Endothelial cell (in vitro differentiated cells): Measurements from ENCODE around the gene UFL1. TPM values are rescaled to one million over a fixed set of nuclear protein-coding genes. Genes with fewer than 3 reads are reported as not detected.

Source experiments
- DNase-seq: peaks from one replicate; pipeline ENCODE4 v3.0.0; 2021; ENCODE audit warnings: low spot score
- H3K27ac Mint-ChIP-seq: one replicate; pipeline ENCODE4 v1.8.0; 2021; ENCODE audit warnings: mixed read lengths, inconsistent platforms; ENCODE audit not compliant: unreplicated experiment
- H3K27me3 Mint-ChIP-seq: one replicate; pipeline ENCODE4 v1.8.0; 2021; ENCODE audit warnings: mild to moderate bottlenecking, moderate library complexity, mixed read lengths, inconsistent platforms; ENCODE audit not compliant: unreplicated experiment
- H3K36me3 Mint-ChIP-seq: one replicate; pipeline ENCODE4 v1.8.0; 2021; ENCODE audit warnings: mild to moderate bottlenecking, low read depth, mixed read lengths, inconsistent platforms; ENCODE audit not compliant: unreplicated experiment
- H3K4me1 Mint-ChIP-seq: one replicate; pipeline ENCODE4 v1.8.0; 2021; ENCODE audit warnings: mild to moderate bottlenecking, mixed read lengths, inconsistent platforms; ENCODE audit not compliant: unreplicated experiment
- H3K4me3 Mint-ChIP-seq: one replicate; pipeline ENCODE4 v1.8.0; 2021; ENCODE audit warnings: mild to moderate bottlenecking, mixed read lengths, inconsistent platforms; ENCODE audit not compliant: unreplicated experiment
- H3K9me3 Mint-ChIP-seq: one replicate; pipeline ENCODE4 v1.8.0; 2021; ENCODE audit warnings: mixed read lengths, inconsistent platforms; ENCODE audit not compliant: unreplicated experiment
- total RNA-seq: library from RNA; stranded (reverse); fragmentation: NEBNext Ultra II Directional; extraction: Animal tissue kit (Norgen Biotek cat#: 25700); gene quantifications from one replicate; pipeline ENCODE4 v1.2.1, GENCODE V29; 2021; ENCODE audit not compliant: unreplicated experiment
- TF ChIP-seq, protein P1 (sequence below): fragments of 200-600 bp; sonication (generic); IDR thresholded peaks from one replicate; pipeline ENCODE4 v1.5.0; 2021; ENCODE audit warnings: antibody characterized with exemption; ENCODE audit not compliant: unreplicated experiment

The UFL1 gene
- total RNA-seq, 1 donor from 2014 or later: 14.4 TPM

DNA sequence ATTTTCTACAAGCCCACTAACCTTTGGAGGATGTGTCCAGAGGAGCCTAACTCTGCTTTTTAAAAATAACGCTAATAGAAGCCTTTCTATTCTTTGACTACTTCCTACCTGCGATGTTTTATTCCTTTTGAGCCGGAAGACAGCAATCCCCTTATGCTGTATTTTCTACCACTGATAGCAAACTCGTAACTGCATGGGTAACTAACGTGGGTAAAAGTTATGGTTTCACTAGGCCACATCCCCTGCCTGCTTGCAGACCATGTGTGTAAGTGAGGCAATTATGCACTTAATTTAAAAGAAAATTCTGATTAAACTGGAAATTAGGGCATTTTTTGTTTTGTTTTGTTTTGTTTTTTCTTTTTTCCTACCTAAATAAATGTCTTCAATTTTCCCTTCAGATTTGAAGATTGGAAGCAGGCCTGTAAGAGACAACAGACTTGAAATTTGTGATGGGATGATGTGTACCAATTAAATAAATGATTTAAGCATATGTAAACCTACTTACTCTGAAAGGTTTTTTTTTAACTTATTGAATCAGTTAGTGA lies 931 bp downstream of the UFL1 start:
- Mint-ChIP-seq H3K27me3 (peaks cover 5% of the 10 kb centered on the region), H3K36me3 (peaks cover 8% of the 10 kb centered on the region), H3K27ac (peak overlapping the region; percentile 99), H3K4me3 (peak overlapping the region; percentile 99), H3K9me3 (no peaks in the 10 kb centered on the region), H3K4me1 (peaks cover 16% of the 10 kb centered on the region)
- TF ChIP-seq, protein P1, sequence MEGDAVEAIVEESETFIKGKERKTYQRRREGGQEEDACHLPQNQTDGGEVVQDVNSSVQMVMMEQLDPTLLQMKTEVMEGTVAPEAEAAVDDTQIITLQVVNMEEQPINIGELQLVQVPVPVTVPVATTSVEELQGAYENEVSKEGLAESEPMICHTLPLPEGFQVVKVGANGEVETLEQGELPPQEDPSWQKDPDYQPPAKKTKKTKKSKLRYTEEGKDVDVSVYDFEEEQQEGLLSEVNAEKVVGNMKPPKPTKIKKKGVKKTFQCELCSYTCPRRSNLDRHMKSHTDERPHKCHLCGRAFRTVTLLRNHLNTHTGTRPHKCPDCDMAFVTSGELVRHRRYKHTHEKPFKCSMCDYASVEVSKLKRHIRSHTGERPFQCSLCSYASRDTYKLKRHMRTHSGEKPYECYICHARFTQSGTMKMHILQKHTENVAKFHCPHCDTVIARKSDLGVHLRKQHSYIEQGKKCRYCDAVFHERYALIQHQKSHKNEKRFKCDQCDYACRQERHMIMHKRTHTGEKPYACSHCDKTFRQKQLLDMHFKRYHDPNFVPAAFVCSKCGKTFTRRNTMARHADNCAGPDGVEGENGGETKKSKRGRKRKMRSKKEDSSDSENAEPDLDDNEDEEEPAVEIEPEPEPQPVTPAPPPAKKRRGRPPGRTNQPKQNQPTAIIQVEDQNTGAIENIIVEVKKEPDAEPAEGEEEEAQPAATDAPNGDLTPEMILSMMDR: no peak
- no peak for DNase-seq

DNA sequence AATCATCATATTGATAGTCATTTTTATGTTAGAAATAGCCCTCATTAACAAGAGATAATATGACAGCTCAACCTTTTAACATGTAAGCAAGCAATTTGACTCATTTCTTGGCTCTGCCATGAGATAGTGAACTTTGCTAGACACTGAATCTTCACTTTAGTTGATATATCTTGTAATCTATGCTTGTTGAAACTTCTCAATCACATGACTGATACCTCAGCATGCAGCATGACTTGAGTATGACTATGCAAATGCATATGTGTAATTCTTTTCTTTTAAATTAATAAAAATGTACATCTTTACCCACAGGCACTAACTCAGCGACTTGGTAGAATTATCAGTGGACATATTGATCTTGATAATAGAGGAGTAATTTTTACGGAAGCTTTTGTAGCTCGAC lies 6.6 kb downstream of the UFL1 start:
- Mint-ChIP-seq H3K4me3 (no peak overlapping the region), H3K27ac (no peak overlapping the region), H3K4me1 (peaks cover 2% of the 10 kb centered on the region), H3K27me3 (no peaks in the 10 kb centered on the region), H3K9me3 (no peaks in the 10 kb centered on the region), H3K36me3 (peaks cover 16% of the 10 kb centered on the region)
- DNase-seq: no peak
- TF ChIP-seq, protein P1: no peak

DNA sequence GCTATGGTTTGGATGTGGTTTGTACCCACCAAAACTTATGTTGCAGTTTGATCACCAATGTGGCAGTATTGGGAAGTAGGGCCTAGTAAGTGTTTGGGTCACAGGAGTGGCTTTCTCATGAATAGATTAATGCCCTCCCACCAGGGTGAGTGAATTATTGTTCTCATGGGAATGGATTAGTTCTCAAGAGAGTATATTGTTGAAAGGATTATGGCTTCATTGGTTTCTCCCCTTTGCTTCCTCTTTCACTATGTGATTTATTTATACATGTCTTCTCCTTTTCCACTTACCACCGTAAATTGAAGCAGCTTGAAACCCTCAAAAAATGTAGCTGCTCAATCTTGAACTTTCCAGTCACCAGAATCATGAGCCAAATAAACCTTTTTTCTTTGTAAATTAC lies 10.8 kb downstream of the UFL1 start:
- peaks cover 16% of the 10 kb centered on the region for H3K36me3 Mint-ChIP-seq
- H3K4me1 Mint-ChIP-seq: no peaks in the 10 kb centered on the region
- H3K4me3 Mint-ChIP-seq: no peak overlapping the region
- H3K9me3 Mint-ChIP-seq: no peaks in the 10 kb centered on the region
- no peak for DNase-seq
- no peak overlapping the region for H3K27ac Mint-ChIP-seq
- no peaks in the 10 kb centered on the region for H3K27me3 Mint-ChIP-seq
- TF ChIP-seq, protein P1: no peak

DNA sequence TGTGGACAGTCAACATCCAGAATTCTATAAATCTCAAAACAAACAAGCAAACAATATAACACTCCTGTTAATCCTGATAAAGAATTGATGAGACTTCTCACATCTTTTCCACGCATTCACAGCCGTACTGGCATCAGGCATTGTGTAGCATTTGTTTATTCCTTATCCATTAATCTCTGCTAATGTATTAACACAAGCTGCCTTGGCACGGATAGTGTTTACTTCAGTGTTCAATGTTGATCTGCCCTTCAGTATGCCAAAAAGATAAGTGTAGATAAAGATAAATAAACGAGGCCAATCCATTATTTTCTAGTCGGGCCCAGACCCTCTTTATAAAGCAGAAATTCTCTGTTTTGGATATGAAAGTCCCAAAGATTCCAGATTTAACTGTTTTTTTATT lies 16.1 kb downstream of the UFL1 start:
- H3K27ac Mint-ChIP-seq: no peak overlapping the region
- no peak for DNase-seq
- no peaks in the 10 kb centered on the region for H3K4me1 Mint-ChIP-seq
- no peaks in the 10 kb centered on the region for H3K36me3 Mint-ChIP-seq
- H3K4me3 Mint-ChIP-seq: no peak overlapping the region
- TF ChIP-seq, protein P1: no peak
- H3K9me3 Mint-ChIP-seq: no peaks in the 10 kb centered on the region
- H3K27me3 Mint-ChIP-seq: no peaks in the 10 kb centered on the region

DNA sequence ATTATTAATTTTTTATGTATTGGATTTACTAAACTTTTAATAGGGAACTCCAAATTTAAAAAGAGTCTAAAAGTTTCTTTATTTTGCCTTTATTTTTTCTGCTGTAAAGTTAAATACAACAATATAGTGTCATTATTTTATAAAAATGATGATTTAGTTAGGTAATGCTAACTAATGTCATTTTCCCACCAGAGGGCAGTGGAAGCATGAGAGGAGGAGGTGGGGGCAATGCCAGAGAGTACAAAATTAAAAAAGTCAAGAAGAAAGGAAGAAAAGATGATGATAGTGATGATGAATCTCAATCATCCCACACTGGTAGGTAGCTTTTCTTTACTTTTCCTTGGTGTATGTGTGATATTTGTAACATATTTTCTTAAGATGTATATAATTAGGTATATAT lies 21.1 kb downstream of the UFL1 start:
- Mint-ChIP-seq H3K9me3 (no peaks in the 10 kb centered on the region), H3K27ac (no peak overlapping the region), H3K4me1 (no peaks in the 10 kb centered on the region), H3K4me3 (no peak overlapping the region), H3K27me3 (no peaks in the 10 kb centered on the region), H3K36me3 (peaks cover 3% of the 10 kb centered on the region)
- DNase-seq: no peak
- TF ChIP-seq, protein P1: no peak
